Measurements from ENCODE around the gene XPNPEP1.
A peak's percentile ranks its signal among the peaks of the same experiment; 100 is the strongest.

The XPNPEP1 gene

GRCh38 chr10:109956454-109957091 is 33.3 kb upstream of the XPNPEP1 start:
- no peak overlapping the region for H3K27ac ChIP-seq (ENCODE audit: low read depth, low read length, poor library complexity, severe bottlenecking)
- no peak overlapping the region for H3K4me2 ChIP-seq (ENCODE audit: low read length)
- no peaks in the 10 kb centered on the region for H3K27me3 ChIP-seq (ENCODE audit: insufficient read depth, low read length)
- no peak overlapping the region for H3K9ac ChIP-seq (ENCODE audit: low read length)
- no peaks in the 10 kb centered on the region for H3K79me2 ChIP-seq (ENCODE audit: insufficient read depth, low read length)
- peaks cover 8% of the 10 kb centered on the region for H3K4me1 ChIP-seq (ENCODE audit: insufficient read depth, low read length, severe bottlenecking)
- H3K9me3 ChIP-seq (ENCODE audit: low read length): no peaks in the 10 kb centered on the region
- peak; percentile 93 for TF ChIP-seq CTCF (IDR thresholded peaks at IDR 0.05; ENCODE audit: low read length)
- TF ChIP-seq EZH2 (IDR thresholded peaks at IDR 0.05; ENCODE audit: borderline replicate concordance, low read length): no peak
- no peaks in the 10 kb centered on the region for H3F3A ChIP-seq (ENCODE audit: insufficient read depth, low read length)
- H2AFZ ChIP-seq (ENCODE audit: low read length): peak overlapping the region; percentile 13; the same call in 1 of the 2 replicates
- H3K9me2 ChIP-seq (ENCODE audit: low read depth, low read length): no peaks in the 10 kb centered on the region
- H3K4me3 ChIP-seq (ENCODE audit: low read depth, low read length, poor library complexity, severe bottlenecking): no peak overlapping the region
- H3K36me3 ChIP-seq (ENCODE audit: insufficient read depth, low read length): no peaks in the 10 kb centered on the region
- no peaks in the 10 kb centered on the region for H4K20me1 ChIP-seq (ENCODE audit: insufficient read depth, low read length)

- Histone ChIP-seq H4K20me1 (ENCODE audit: insufficient read depth, low read length) (no peaks in the 10 kb centered on the region), H3F3A (ENCODE audit: insufficient read depth, low read length) (no peaks in the 10 kb centered on the region), H3K4me1 (ENCODE audit: insufficient read depth, low read length, severe bottlenecking) (peaks cover 8% of the 10 kb centered on the region), H2AFZ (ENCODE audit: low read length) (no peak overlapping the region), H3K9me3 (ENCODE audit: low read length) (no peaks in the 10 kb centered on the region), H3K36me3 (ENCODE audit: insufficient read depth, low read length) (no peaks in the 10 kb centered on the region), H3K4me3 (ENCODE audit: low read depth, low read length, poor library complexity, severe bottlenecking) (no peak overlapping the region), H3K79me2 (ENCODE audit: insufficient read depth, low read length) (no peaks in the 10 kb centered on the region), H3K9me2 (ENCODE audit: low read depth, low read length) (no peaks in the 10 kb centered on the region), H3K4me2 (ENCODE audit: low read length) (no peak overlapping the region), H3K27ac (ENCODE audit: low read depth, low read length, poor library complexity, severe bottlenecking) (no peak overlapping the region), H3K9ac (ENCODE audit: low read length) (no peak overlapping the region), H3K27me3 (ENCODE audit: insufficient read depth, low read length) (no peaks in the 10 kb centered on the region)
- TF ChIP-seq CTCF (IDR thresholded peaks at IDR 0.05; ENCODE audit: low read length): no peak
- no peak for TF ChIP-seq EZH2 (IDR thresholded peaks at IDR 0.05; ENCODE audit: borderline replicate concordance, low read length)
These were observed 30.5 kb upstream of the XPNPEP1 start for GRCh38 chr10:109953766-109954165.

GRCh38 chr10:109952526-109952925 is 29.2 kb upstream of the XPNPEP1 start:
- Histone ChIP-seq H3F3A (ENCODE audit: insufficient read depth, low read length) (no peaks in the 10 kb centered on the region), H3K36me3 (ENCODE audit: insufficient read depth, low read length) (no peaks in the 10 kb centered on the region)

More at GRCh38 chr10:109952526-109952925, 29.2 kb upstream of the XPNPEP1 start:
- H3K27ac ChIP-seq (ENCODE audit: low read depth, low read length, poor library complexity, severe bottlenecking): no peak overlapping the region
- no peaks in the 10 kb centered on the region for H3K27me3 ChIP-seq (ENCODE audit: insufficient read depth, low read length)
- no peaks in the 10 kb centered on the region for H4K20me1 ChIP-seq (ENCODE audit: insufficient read depth, low read length)
- H3K9me2 ChIP-seq (ENCODE audit: low read depth, low read length): no peaks in the 10 kb centered on the region
- TF ChIP-seq CTCF (IDR thresholded peaks at IDR 0.05; ENCODE audit: low read length) (no peak), EZH2 (IDR thresholded peaks at IDR 0.05; ENCODE audit: borderline replicate concordance, low read length) (no peak)
- no peaks in the 10 kb centered on the region for H3K9me3 ChIP-seq (ENCODE audit: low read length)
- peaks cover 7% of the 10 kb centered on the region for H3K4me1 ChIP-seq (ENCODE audit: insufficient read depth, low read length, severe bottlenecking)
- no peak overlapping the region for H3K4me3 ChIP-seq (ENCODE audit: low read depth, low read length, poor library complexity, severe bottlenecking)
- H2AFZ ChIP-seq (ENCODE audit: low read length): no peak overlapping the region
- no peak overlapping the region for H3K4me2 ChIP-seq (ENCODE audit: low read length)
- H3K9ac ChIP-seq (ENCODE audit: low read length): no peak overlapping the region
- H3K79me2 ChIP-seq (ENCODE audit: insufficient read depth, low read length): no peaks in the 10 kb centered on the region

All from OCI-LY1 (cell line).